WTC11 (cell line): Measurements from ENCODE around the gene SOX6.

Experiments
- CTCF ChIP-seq: fragments of 200-600 bp; IDR thresholded peaks from 2 replicates; pipeline ENCODE4 v1.8.0; 2022; ENCODE audit warnings: antibody characterized with exemption
- RELA ChIP-seq: sonication (generic); formaldehyde crosslinking; IDR thresholded peaks from 2 replicates; pipeline ENCODE4 v1.8.1; 2022; ENCODE audit warnings: missing genetic modification reagents, mild to moderate bottlenecking, borderline replicate concordance
- RORB ChIP-seq: fragments of 250-450 bp; sonication (Bioruptor Pico); IDR thresholded peaks from 2 replicates; pipeline ENCODE4 v1.9.0; 2021; ENCODE audit warnings: mild to moderate bottlenecking
- ZNF232 ChIP-seq: sonication (generic); formaldehyde crosslinking; IDR thresholded peaks from 2 replicates; pipeline ENCODE4 v1.8.0; 2022; ENCODE audit warnings: mild to moderate bottlenecking, missing genetic modification reagents
- ZNF317 ChIP-seq: sonication (generic); formaldehyde crosslinking; IDR thresholded peaks from 2 replicates; pipeline ENCODE4 v1.8.1; 2023; ENCODE audit warnings: low read depth, mild to moderate bottlenecking, moderate library complexity, missing genetic modification reagents, borderline replicate concordance

GRCh38 chr11:16169541-16169940, 186.8 kb downstream of the SOX6 start:
- TF ChIP-seq RELA (CRISPR knock-in tag): no peak
- TF ChIP-seq CTCF: no peak
- no peak for TF ChIP-seq ZNF232
- TF ChIP-seq RORB (CRISPR knock-in tag): no peak
- no peak for TF ChIP-seq ZNF317 (CRISPR knock-in tag)
